Activated CD4-positive, alpha-beta memory T cell treated with anti-CD3 and anti-CD28 coated beads for 36 hours (primary cell): ENCODE measurements around the gene CCNA2. TPM values are rescaled to one million over a fixed set of nuclear protein-coding genes. Genes with fewer than 3 reads are reported as not detected.

Experiments used
- CTCF ChIA-PET: fragments of 350-600 bp; sonication (Branson Sonifier 250); formaldehyde crosslinking; loops from one replicate; lab custom pipeline; 2021; ENCODE audit warnings: antibody characterized with exemption, inconsistent platforms; lab: Charles Lee
- POLR2A ChIA-PET: fragments of 350-600 bp; sonication (Branson Sonifier 250); formaldehyde crosslinking; loops from one replicate; lab custom pipeline; 2021; ENCODE audit warnings: antibody characterized with exemption; lab: Charles Lee
- DNase-seq: peaks from one replicate; pipeline ENCODE4 v3.0.0-alpha.2; 2020
- H3K27ac Mint-ChIP-seq: one replicate; pipeline ENCODE4 v1.8.0; 2021; ENCODE audit warnings: mixed read lengths
- H3K27me3 Mint-ChIP-seq: one replicate; pipeline ENCODE4 v1.8.0; 2021; ENCODE audit warnings: mixed read lengths
- H3K36me3 Mint-ChIP-seq: one replicate; pipeline ENCODE4 v1.8.0; 2021; ENCODE audit warnings: mixed read lengths
- H3K4me1 Mint-ChIP-seq: one replicate; pipeline ENCODE4 v1.8.0; 2021; ENCODE audit warnings: low read depth, mixed read lengths
- H3K4me3 Mint-ChIP-seq: one replicate; pipeline ENCODE4 v1.8.0; 2021; ENCODE audit warnings: mild to moderate bottlenecking, mixed read lengths
- H3K9me3 Mint-ChIP-seq: one replicate; pipeline ENCODE4 v1.8.0; 2021; ENCODE audit warnings: mixed read lengths
- intact Hi-C: fragments of 100-400 bp; cut with micrococcal nuclease; formaldehyde crosslinking; loops from one replicate; pipeline ENCODE4 v1.15.1; 2023
- total RNA-seq, 2 experiments: library from RNA; stranded (reverse); gene quantifications; one replicate each; pipeline ENCODE4 v1.2.3, GENCODE V29; 2021

CCNA2 gene
- total RNA-seq, 2 experiments from 2014 or later = 98.2 to 100 TPM

DNA sequence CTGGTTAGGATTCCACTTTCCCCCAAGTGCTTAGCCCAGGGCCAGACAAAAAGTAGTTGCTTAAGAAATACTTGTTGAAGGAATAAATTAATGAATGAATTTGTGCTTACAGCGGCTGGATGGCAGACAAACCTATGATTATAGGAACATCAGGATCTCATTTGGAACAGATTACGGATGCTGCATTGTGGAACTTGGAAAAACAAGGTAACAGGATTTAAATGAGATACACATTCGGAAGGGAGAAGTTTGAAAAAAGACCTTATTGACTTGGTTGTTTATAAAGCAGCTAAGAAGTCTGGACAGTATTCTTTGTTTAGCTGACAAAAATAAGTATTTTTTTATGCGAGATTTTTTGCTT is 22.0 kb downstream of the CCNA2 start:
- no peaks in the 10 kb centered on the region for H3K9me3 Mint-ChIP-seq

DNA sequence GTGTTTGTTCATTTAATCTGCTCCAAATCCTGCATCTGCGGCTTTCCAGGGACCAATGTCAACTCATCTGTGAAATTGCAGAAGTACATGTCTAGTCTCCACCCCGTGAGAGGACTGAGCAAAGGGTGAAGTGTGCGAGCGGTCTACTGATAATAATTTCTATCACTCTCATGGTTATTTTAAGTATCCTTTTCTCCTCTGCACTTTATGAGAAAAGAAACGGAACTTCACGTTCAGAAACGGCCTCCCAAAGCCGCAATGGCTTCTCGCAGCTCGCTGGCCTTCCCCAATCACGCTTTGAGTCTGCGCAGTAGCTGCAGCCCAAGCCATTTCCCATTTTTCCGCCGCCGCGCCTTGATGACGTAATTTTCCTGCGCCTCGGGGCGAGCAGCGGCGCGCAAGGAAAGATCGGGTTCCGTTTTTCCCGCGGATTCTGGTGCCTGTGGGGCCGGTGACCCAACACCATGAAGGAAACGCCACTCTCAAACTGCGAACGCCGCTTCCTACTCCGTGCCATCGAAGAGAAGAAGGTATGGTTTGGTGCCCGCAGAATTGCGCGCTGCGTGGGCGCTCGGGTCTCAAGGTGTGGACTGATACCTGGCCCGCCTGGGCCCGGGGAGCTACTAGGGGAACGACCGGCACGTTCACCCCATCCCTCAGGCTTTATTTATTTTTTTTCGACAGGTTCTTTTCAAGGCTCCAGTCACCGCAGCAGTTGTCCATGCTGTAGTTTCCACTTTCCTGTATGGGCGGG is 22.5 kb downstream of the CCNA2 start, which contains the start of gene EXOSC9:
EXOSC9 (plus strand) TSS at position 363 of the 754 bp plus-strand sequence; CDS start at position 465, 102 bp downstream.
- H3K4me3 Mint-ChIP-seq = peak within 1 kb of the TSS; percentile 84
- peak; percentile 95 for DNase-seq
- H3K27ac Mint-ChIP-seq = peak within 1 kb of the TSS; percentile 94
- ChIA-PET CTCF (interaction anchor here (0.6 kb wide), 2 partner anchors 97 to 105 kb away, joined by 3 read pairs; no protein-coding TSS in a partner anchor), POLR2A (interaction anchor here (0.6 to 1.3 kb wide), 6 partner anchors 14 to 556 kb away, joined by 3 to 6 read pairs (median 4); partner anchors contain the start of genes ANXA5, BBS7 and CCNA2)
- H3K27me3 Mint-ChIP-seq = no peaks in the 10 kb centered on the region
- peaks cover 26% of the 10 kb centered on the region for H3K36me3 Mint-ChIP-seq
- H3K4me1 Mint-ChIP-seq = peaks cover 45% of the 10 kb centered on the region
- intact Hi-C loops = loop anchor here (1.0 to 10.0 kb wide), 5 partner anchors 23 to 1594 kb away; partner anchors contain the start of genes BBS7, BLTP1 and SPRY1
- H3K9me3 Mint-ChIP-seq = no peaks in the 10 kb centered on the region

More for the DNA sequence above, 22.0 kb downstream of the CCNA2 start:
- ChIA-PET POLR2A (interaction anchor here (0.9 to 1.3 kb wide), 4 partner anchors 14 to 105 kb away, joined by 3 to 6 read pairs (median 4); partner anchors contain the start of genes ANXA5, BBS7 and CCNA2), CTCF (interaction anchor here (0.6 kb wide), 2 partner anchors 97 to 106 kb away, joined by 3 read pairs; no protein-coding TSS in a partner anchor)
- Mint-ChIP-seq H3K4me3 (peak overlapping the region; percentile 84), H3K36me3 (peaks cover 30% of the 10 kb centered on the region), H3K4me1 (peaks cover 43% of the 10 kb centered on the region), H3K27me3 (no peaks in the 10 kb centered on the region), H3K27ac (peak overlapping the region; percentile 94)
- intact Hi-C loops = loop anchor here (1.0 to 10.0 kb wide), 5 partner anchors 23 to 1593 kb away; partner anchors contain the start of genes BBS7, BLTP1 and SPRY1
- no peak for DNase-seq

DNA sequence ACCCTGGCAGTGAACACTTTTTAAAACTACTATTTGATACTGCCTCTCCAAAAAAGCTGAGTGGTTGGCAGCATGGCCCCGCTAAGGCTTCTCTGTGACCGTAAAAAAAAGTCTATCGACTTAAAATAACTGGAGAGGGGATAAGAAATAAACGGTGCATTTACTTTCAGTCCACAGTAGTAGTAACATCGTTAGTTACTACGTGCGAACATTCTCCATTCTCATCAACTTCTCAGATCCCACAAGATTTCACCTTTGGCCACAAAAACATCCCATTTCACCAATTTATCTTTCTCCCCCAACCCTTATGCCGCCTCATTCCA is 23.1 kb downstream of the CCNA2 start:
- no peak for DNase-seq
- CTCF ChIA-PET = no interaction called here

GRCh38 chr4:121799867-121800501 is 23.7 kb downstream of the CCNA2 start:
- Mint-ChIP-seq H3K9me3 (no peaks in the 10 kb centered on the region), H3K27ac (peak overlapping the region; percentile 94), H3K27me3 (no peaks in the 10 kb centered on the region), H3K36me3 (peaks cover 20% of the 10 kb centered on the region), H3K4me1 (peaks cover 48% of the 10 kb centered on the region), H3K4me3 (peak overlapping the region; percentile 84)
- CTCF ChIA-PET = no interaction called here
- DNase-seq = no peak
- intact Hi-C loops = loop anchor here (10.0 kb wide), 1 partner anchor 1595 kb away; the partner anchor contains the start of gene SPRY1
- POLR2A ChIA-PET = interaction anchor here (1.1 kb wide), 1 partner anchor 104 kb away, joined by 4 read pairs; no protein-coding TSS in a partner anchor

More for the DNA sequence above, 23.1 kb downstream of the CCNA2 start:
- Mint-ChIP-seq H3K9me3 (no peaks in the 10 kb centered on the region), H3K27ac (peak overlapping the region; percentile 94), H3K36me3 (peaks cover 26% of the 10 kb centered on the region), H3K27me3 (no peaks in the 10 kb centered on the region), H3K4me3 (peak overlapping the region; percentile 84), H3K4me1 (peaks cover 48% of the 10 kb centered on the region)
- intact Hi-C loops = loop anchor here (10.0 kb wide), 1 partner anchor 1594 kb away; the partner anchor contains the start of gene SPRY1
- POLR2A ChIA-PET = interaction anchor here (1.1 to 1.3 kb wide), 3 partner anchors 23 to 104 kb away, joined by 4 to 6 read pairs (median 5); partner anchors contain the start of genes BBS7 and CCNA2

- ChIA-PET POLR2A (no interaction called here), CTCF (no interaction called here)
- peaks cover 2% of the 10 kb centered on the region for H3K27me3 Mint-ChIP-seq
- H3K4me3 Mint-ChIP-seq = peak overlapping the region; percentile 84
- no peaks in the 10 kb centered on the region for H3K9me3 Mint-ChIP-seq
- peaks cover 15% of the 10 kb centered on the region for H3K36me3 Mint-ChIP-seq
- intact Hi-C loops = no loop called here
- peaks cover 48% of the 10 kb centered on the region for H3K4me1 Mint-ChIP-seq
- no peak for DNase-seq
- peak overlapping the region; percentile 94 for H3K27ac Mint-ChIP-seq
Observed at GRCh38 chr4:121799208-121799823, 24.4 kb downstream of the CCNA2 start.

DNA sequence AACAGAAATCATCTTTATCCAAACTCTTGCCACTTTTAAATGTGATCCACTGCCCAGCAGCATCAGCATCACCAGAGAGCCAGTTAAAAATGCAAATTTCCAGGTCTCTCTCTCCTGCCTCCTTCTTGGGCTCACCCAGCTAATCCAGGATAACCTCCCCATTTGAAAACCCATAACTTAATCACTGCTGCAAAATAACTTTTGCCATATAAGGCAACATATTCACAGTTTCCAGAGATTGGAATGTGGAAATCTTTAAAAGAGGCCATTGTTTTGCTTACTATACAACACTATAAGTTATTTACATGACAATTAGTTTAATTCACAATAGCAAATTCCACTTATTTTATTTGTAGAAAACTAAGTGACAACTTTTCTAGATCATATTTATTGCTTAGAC is 27.4 kb downstream of the CCNA2 start:
- H3K4me3 Mint-ChIP-seq = no peak overlapping the region
- intact Hi-C loops = no loop called here
- H3K27ac Mint-ChIP-seq = no peak overlapping the region
- H3K9me3 Mint-ChIP-seq = no peaks in the 10 kb centered on the region
- H3K27me3 Mint-ChIP-seq = peaks cover 3% of the 10 kb centered on the region
- ChIA-PET CTCF (interaction anchor here (0.7 kb wide), 1 partner anchor 696 kb away, joined by 3 read pairs; no protein-coding TSS in a partner anchor), POLR2A (no interaction called here)
- no peak for DNase-seq
- H3K4me1 Mint-ChIP-seq = peaks cover 34% of the 10 kb centered on the region
- H3K36me3 Mint-ChIP-seq = peaks cover 3% of the 10 kb centered on the region

GRCh38 chr4:121794505-121795188 is 29.0 kb downstream of the CCNA2 start:
- H3K27ac Mint-ChIP-seq = no peak overlapping the region
- peaks cover 9% of the 10 kb centered on the region for H3K27me3 Mint-ChIP-seq
- H3K9me3 Mint-ChIP-seq = no peaks in the 10 kb centered on the region
- no peak overlapping the region for H3K4me3 Mint-ChIP-seq
- peaks cover 22% of the 10 kb centered on the region for H3K4me1 Mint-ChIP-seq
- POLR2A ChIA-PET = no interaction called here
- CTCF ChIA-PET = no interaction called here
- DNase-seq = no peak
- no peaks in the 10 kb centered on the region for H3K36me3 Mint-ChIP-seq
- intact Hi-C loops = no loop called here

- no peak overlapping the region for H3K27ac Mint-ChIP-seq
- H3K4me1 Mint-ChIP-seq = peaks cover 19% of the 10 kb centered on the region
- H3K9me3 Mint-ChIP-seq = no peaks in the 10 kb centered on the region
- ChIA-PET CTCF (interaction anchor here (0.7 kb wide), 1 partner anchor 679 kb away, joined by 3 read pairs; no protein-coding TSS in a partner anchor), POLR2A (interaction anchor here (0.6 kb wide), 1 partner anchor 10 kb away, joined by 4 read pairs; no protein-coding TSS in a partner anchor)
- DNase-seq = no peak
- no peak overlapping the region for H3K4me3 Mint-ChIP-seq
- H3K27me3 Mint-ChIP-seq = peaks cover 16% of the 10 kb centered on the region
- no peaks in the 10 kb centered on the region for H3K36me3 Mint-ChIP-seq
- intact Hi-C loops = no loop called here
Observed at GRCh38 chr4:121792966-121793365, 30.7 kb downstream of the CCNA2 start.

- H3K27ac Mint-ChIP-seq = no peak overlapping the region
- peaks cover 19% of the 10 kb centered on the region for H3K4me1 Mint-ChIP-seq
- H3K4me3 Mint-ChIP-seq = no peak overlapping the region
- intact Hi-C loops = no loop called here
- no peaks in the 10 kb centered on the region for H3K9me3 Mint-ChIP-seq
- DNase-seq = no peak
- ChIA-PET POLR2A (no interaction called here), CTCF (interaction anchor here (1.1 kb wide), 1 partner anchor 15 kb away, joined by 3 read pairs; no protein-coding TSS in a partner anchor)
- H3K36me3 Mint-ChIP-seq = no peaks in the 10 kb centered on the region
- peaks cover 22% of the 10 kb centered on the region for H3K27me3 Mint-ChIP-seq
Observed at GRCh38 chr4:121791481-121791880, 32.2 kb downstream of the CCNA2 start.

GRCh38 chr4:121790976-121791375 is 32.7 kb downstream of the CCNA2 start:
- Mint-ChIP-seq H3K27me3 (peaks cover 22% of the 10 kb centered on the region), H3K36me3 (no peaks in the 10 kb centered on the region), H3K4me3 (no peak overlapping the region), H3K4me1 (peaks cover 15% of the 10 kb centered on the region), H3K27ac (no peak overlapping the region), H3K9me3 (no peaks in the 10 kb centered on the region)
- no peak for DNase-seq
- intact Hi-C loops = no loop called here
- ChIA-PET CTCF (interaction anchor here (1.1 kb wide), 1 partner anchor 14 kb away, joined by 3 read pairs; no protein-coding TSS in a partner anchor), POLR2A (interaction anchor here (0.6 kb wide), 1 partner anchor 16 kb away, joined by 3 read pairs; no protein-coding TSS in a partner anchor)
